GM21447 (cell line): ENCODE measurements around the gene BCORL1.

Experiments used
- ATAC-seq: cut with Tn5 transposase; IDR thresholded peaks from one replicate; pipeline ENCODE4 v1.9.1; 2021; ENCODE audit not compliant: unreplicated experiment

The BCORL1 gene

GRCh38 chrX:129961180-129962083 is 21.0 kb upstream of the BCORL1 start:
- ATAC-seq = peak; percentile 89

- ATAC-seq = no peak
Measured at GRCh38 chrX:129963729-129964128, 18.7 kb upstream of the BCORL1 start.

- ATAC-seq = no peak
Measured at GRCh38 chrX:129965166-129965565, 17.3 kb upstream of the BCORL1 start.

- ATAC-seq = no peak
Measured at GRCh38 chrX:129968968-129969367, 13.5 kb upstream of the BCORL1 start.

GRCh38 chrX:129976441-129976840 is 6.0 kb upstream of the BCORL1 start:
- no peak for ATAC-seq

GRCh38 chrX:129979207-129979920 is 3.1 kb upstream of the BCORL1 start:
- ATAC-seq = no peak

- ATAC-seq = no peak
Measured at GRCh38 chrX:129980001-129980401, 2.4 kb upstream of the BCORL1 start.

GRCh38 chrX:129980540-129981199 is 1.8 kb upstream of the BCORL1 start:
- no peak for ATAC-seq

GRCh38 chrX:129981200-129981553 is 1.3 kb upstream of the BCORL1 start:
- ATAC-seq = no peak

GRCh38 chrX:129981752-129982299 is 609 bp upstream of the BCORL1 start:
- ATAC-seq = no peak

- ATAC-seq = no peak
Measured at GRCh38 chrX:129983575-129984110, 1.2 kb downstream of the BCORL1 start.

GRCh38 chrX:129984111-129984958 is 1.9 kb downstream of the BCORL1 start:
- no peak for ATAC-seq

GRCh38 chrX:129987871-129988270 is 5.4 kb downstream of the BCORL1 start:
- no peak for ATAC-seq

- ATAC-seq = no peak
Measured at GRCh38 chrX:129992181-129992580, 9.7 kb downstream of the BCORL1 start.

- no peak for ATAC-seq
Measured at GRCh38 chrX:129996120-129996519, 13.7 kb downstream of the BCORL1 start.

GRCh38 chrX:129997086-129997485 is 14.7 kb downstream of the BCORL1 start:
- ATAC-seq = no peak

- ATAC-seq = no peak
Measured at GRCh38 chrX:129998021-129998420, 15.6 kb downstream of the BCORL1 start.

GRCh38 chrX:130001893-130002292 is 19.5 kb downstream of the BCORL1 start:
- no peak for ATAC-seq

- ATAC-seq = no peak
Measured at GRCh38 chrX:130002541-130002940, 20.1 kb downstream of the BCORL1 start.

- ATAC-seq = no peak
Measured at GRCh38 chrX:130005089-130005807, 22.8 kb downstream of the BCORL1 start.
